ENCODE data around the gene MBOAT7. TPM values are rescaled to one million over a fixed set of nuclear protein-coding genes. Genes with fewer than 3 reads are reported as not detected.

MBOAT7 gene
- total and polyA plus RNA-seq, 2 of the 8 experiments (the other 6 are each of a cell fraction or from before 2014, with no cell fraction given): 85.5 to 90.9 TPM

GRCh38 chr19:54128796-54129616, 60.4 kb downstream of the MBOAT7 start (continued):
- TF ChIP-seq CTCF (IDR thresholded peaks at IDR 0.05; ENCODE audit: control extremely low read depth in 1 of 3, insufficient read depth in 1 of 3, low read depth in 1 of 3, low read length in 3 of 3) (no peak), MAX (IDR thresholded peaks at IDR 0.05) (no peak), SP1 (IDR thresholded peaks at IDR 0.05; ENCODE audit: low read depth, low read length) (no peak), HDAC2 (IDR thresholded peaks at IDR 0.05; ENCODE audit: borderline replicate concordance in 1 of 2, low read depth in 2 of 2, low read length in 2 of 2) (no peak), SP2 (IDR thresholded peaks at IDR 0.05; ENCODE audit: low read length) (no peak), ATF3 (IDR thresholded peaks at IDR 0.05; ENCODE audit: insufficient read depth, low read depth, low read length) (no peak), CREB1 (IDR thresholded peaks at IDR 0.05) (no peak)
